ENCODE results near the gene FASN.

Gene FASN

GRCh38 chr17:82086941-82087906 is 10.8 kb downstream of the FASN start:
- no peak for DNase-seq

- DNase-seq: no peak
These were observed 11.9 kb downstream of the FASN start for GRCh38 chr17:82085931-82086764.

- DNase-seq: no peak
These were observed 12.8 kb downstream of the FASN start for GRCh38 chr17:82085031-82085861.

- DNase-seq: no peak
These were observed 13.5 kb downstream of the FASN start for GRCh38 chr17:82084373-82085030.

GRCh38 chr17:82083533-82084359 is 14.3 kb downstream of the FASN start:
- no peak for DNase-seq

- no peak for DNase-seq
These were observed 15.0 kb downstream of the FASN start for GRCh38 chr17:82083009-82083408.

- DNase-seq: no peak
These were observed 15.6 kb downstream of the FASN start for GRCh38 chr17:82082456-82082855.

GRCh38 chr17:82081966-82082365 is 16.1 kb downstream of the FASN start:
- DNase-seq: no peak

GRCh38 chr17:82081546-82081945 is 16.5 kb downstream of the FASN start:
- DNase-seq: no peak

- no peak for DNase-seq
These were observed 17.1 kb downstream of the FASN start for GRCh38 chr17:82080789-82081464.

- no peak for DNase-seq
These were observed 17.8 kb downstream of the FASN start for GRCh38 chr17:82080048-82080788.

- no peak for DNase-seq
These were observed 18.9 kb downstream of the FASN start for GRCh38 chr17:82079001-82079677.

- no peak for DNase-seq
These were observed 19.6 kb downstream of the FASN start for GRCh38 chr17:82078433-82078832.

GRCh38 chr17:82077617-82078358 is 20.2 kb downstream of the FASN start:
- no peak for DNase-seq

GRCh38 chr17:82076785-82077591 is 21.0 kb downstream of the FASN start:
- DNase-seq: no peak

- no peak for DNase-seq
These were observed 21.8 kb downstream of the FASN start for GRCh38 chr17:82076018-82076784.

- DNase-seq: no peak
These were observed 24.6 kb downstream of the FASN start for GRCh38 chr17:82073446-82073845.

Data from T-helper 9 cell (primary cell).